T1000 (cell line): ENCODE measurements around the gene ARF4.
"Not testable (repeated sequence)": the region's sequence is repeated elsewhere in the genome, so short reads cannot be mapped to it uniquely, and the experiment has no call there.

Source experiments
- DNase-seq: peaks from one replicate; lab custom pipeline; 2025; ENCODE audit warnings: mixed read lengths; lab: John Stamatoyannopoulos, UW

The ARF4 gene

DNA sequence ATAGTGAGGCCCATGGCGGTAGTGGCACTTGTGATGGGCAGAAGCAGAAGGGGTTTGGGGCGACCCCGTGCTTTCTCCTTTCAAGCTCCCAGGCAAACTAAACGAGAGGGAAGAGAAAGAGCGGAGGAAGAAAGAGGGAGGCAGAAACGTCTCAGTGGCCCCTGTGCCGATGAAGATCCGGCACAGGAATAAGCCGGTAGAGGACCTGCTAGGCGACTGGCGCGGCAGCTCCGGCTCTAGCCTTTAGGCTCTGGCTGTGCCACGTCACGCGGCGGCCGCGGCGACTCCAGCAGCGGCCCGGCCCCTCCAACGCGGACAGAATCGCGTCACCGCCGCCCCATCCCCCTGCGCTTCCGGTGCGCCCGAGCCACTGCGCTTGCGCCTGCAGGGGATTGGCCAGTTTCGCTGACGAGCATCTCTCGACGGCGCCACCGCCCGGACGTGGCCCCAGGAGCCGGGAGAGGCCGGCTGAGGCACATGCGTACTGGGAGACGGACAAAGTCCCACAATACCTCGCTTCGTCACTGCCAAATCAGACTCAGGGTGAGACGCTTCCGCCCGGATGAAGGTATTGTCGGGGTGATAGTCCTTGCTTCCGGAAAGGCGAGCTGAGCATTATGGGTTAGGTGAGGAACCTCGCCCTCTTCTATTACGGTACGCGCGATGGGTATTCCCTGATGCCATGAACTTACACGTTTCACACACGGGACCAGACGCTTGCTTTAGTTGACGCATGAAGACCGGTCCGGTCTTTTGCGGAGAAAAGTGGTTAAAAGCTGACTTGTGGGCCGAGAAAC, at the start of gene ARF4:
Gene ARF4 (minus strand): TSS at position 218 of the 797 bp plus-strand sequence. CDS start 204 bp downstream, at position 14.
- DNase-seq = peak; percentile 99

DNA sequence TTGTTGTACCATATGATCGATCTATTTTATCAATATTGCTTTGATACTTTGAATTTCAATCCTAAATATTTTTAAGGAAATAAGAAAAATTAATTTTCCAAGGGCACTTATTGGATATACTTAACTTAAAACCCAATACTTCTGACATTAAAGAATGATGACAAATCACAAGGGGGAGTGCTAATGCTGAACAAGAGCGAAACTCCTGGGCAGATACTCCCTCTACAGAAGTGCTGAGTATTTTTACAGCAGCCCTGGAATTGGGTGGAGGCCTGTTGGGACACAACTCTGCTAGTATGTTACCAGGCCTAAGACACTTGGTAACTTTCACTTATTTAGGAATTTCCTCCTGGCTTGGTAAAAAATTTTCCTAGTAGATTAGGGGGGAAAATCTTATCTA, 49.6 kb upstream of the ARF4 start:
- DNase-seq = no peak

DNA sequence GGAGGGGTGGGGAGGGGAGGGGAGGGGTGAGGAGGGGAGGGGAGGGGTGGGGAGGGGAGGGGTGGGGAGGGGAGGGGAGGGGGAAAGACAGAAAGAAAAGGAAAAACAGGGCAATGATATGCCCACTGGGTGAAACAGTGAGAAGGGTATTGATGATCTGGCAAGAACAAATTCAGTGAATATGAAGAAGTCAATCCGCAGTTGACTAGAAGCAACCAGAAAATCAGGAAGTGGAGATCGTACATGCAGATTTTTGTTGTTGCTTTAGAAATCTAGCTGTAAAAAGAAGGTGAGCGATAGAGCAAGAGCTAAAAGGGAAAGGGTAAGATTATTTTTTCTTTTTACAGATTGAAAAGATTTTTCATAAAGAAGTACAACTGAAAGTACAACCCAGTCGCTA, 47.6 kb upstream of the ARF4 start:
- no peak for DNase-seq

DNA sequence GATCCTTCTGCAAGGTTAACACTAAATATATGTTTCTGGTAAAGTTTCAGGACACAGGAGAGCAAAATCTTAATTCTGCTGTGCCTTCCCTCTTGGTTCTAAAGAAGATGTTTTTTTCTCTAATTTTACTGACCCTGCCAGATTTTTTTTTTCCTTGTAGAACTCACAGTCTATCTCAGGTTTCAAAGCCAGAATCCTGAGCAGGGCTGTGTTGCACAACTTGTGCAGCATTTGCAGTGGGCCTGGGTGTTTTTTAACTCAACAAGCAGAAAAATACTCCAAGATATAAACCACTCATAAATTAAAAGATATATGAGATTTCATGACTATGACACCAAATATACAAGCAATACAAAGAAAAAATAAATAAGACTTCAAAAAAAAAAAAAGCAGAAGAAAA, 40.2 kb upstream of the ARF4 start:
- DNase-seq = no peak

DNA sequence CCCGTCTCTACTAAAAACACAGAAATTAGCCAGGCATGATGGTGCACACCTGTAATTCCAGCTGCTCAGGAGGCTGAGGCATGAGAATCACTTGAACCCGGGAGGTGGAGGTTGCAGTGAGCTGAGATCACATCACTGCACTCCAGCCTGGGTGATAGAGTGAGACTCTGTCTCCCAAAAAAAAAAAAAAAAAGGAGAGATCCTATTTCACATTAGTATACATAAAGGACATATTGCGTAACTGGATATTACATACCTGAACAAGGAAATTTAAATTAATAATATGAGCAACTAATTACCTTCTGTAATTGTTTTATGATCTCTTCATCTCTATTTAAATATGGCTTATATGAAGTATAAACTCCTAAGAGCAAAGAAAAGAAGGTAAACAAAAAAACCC, 37.1 kb upstream of the ARF4 start:
- DNase-seq = not testable (repeated sequence)

DNA sequence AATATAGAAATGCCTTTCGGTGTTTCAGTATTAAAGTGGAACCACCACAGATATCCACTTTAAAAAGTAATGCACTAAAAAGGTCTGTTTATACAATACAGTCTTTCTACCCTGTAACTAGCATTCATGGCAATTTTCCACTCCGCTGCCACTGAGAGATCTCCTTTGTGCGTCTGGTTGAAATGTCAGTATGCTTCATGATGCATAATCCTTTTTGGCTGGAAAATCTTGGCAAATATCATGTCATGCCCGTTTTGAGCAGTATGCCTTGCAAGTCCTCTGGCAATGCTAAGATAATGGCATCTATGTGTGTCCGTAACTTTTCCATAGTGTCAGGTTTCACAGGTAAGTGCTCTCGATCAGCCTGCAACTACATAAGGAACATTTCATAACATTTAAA, 30.8 kb upstream of the ARF4 start:
- DNase-seq = no peak

DNA sequence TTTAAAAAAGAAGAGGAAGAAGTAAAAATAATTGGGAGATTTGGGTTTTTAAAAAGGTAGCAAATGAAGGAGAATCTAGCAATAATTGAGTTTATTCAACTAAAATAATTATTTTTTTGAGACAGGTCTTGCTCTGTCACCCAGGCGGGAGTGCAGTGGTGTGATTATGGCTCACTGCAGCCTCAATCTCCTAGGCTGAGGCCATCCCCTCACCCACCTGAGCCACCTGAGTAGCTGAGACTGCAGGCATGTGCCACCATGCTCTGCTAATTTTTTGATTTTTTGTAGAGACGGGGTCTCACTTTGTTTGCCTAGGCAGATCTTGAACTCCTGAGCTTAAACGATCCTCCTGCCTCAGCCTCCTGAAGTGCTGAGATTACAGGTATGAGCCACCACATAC, 27.7 kb upstream of the ARF4 start:
- DNase-seq = no peak

DNA sequence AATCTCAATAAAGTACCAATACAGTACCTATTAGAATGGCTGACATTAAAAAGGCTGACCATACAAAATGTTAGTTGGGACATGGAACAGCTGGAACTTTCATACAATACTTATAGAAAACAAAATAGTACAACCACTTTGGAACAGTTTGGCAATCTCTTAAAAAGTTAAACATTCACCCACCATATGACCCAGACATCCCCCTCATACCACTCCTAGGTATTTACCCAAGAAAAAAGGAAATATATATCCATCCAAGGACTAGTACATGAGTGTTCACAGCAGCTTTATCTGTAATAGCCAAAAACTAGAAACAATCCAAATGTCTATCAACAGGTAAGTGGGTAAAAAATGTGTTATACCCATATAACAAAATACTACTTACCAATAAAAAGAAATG, 25.2 kb upstream of the ARF4 start:
- no peak for DNase-seq

DNA sequence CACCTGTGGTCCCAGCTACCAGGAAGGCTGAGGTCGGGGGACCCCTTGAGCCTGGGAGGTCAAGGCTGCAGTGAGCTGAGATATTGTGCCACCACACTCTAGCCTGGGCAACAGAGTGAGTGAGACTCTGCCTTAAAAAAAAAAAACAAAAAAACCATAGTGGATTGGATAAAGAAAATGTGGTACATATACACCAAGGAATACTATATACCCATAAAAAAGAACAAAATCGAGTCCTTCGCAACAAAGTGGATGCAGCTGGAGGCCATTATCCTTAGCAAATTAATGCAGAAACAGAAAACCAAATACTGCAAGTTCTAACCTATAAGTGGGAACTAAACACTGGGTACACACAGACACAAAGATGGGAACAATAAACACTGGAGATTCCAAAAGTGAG, 20.6 kb upstream of the ARF4 start:
- no peak for DNase-seq

DNA sequence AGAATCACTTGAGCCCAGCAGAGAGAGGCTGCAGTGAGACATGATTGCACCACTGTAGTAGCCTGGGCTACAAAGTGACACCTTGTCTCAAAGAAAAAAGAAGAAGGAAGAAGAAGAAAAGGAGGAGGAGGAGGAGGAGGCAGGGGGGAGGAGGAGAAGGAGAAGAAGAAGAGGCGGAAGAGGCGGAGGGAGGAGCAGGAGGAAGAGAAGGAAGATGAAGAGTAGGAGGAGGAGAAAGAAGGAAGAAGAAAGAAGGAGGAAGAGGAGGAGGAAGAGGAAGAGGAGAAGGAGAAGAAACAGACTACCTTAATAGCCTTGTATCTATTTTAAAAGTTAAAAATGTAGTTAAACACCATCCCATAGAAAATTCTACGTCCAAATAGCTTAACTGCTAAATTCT, 19.1 kb upstream of the ARF4 start:
- no peak for DNase-seq

DNA sequence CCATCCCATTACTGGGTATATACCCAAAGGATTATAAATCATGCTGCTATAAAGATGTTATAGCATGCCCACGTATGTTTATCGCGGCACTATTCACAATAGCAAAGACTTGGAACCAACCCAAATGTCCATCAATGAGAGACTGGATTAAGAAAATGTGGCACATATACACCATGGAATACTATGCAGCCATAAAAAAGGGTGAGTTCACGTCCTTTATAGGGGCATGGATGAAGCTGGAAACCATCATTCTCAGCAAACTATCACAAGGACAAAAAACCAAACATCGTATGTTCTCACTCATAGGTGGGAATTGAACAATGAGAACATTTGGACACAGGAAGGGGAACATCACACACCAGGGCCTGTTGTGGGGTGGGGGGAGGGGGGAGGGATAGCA, 14.7 kb upstream of the ARF4 start:
- not testable (repeated sequence) for DNase-seq

DNA sequence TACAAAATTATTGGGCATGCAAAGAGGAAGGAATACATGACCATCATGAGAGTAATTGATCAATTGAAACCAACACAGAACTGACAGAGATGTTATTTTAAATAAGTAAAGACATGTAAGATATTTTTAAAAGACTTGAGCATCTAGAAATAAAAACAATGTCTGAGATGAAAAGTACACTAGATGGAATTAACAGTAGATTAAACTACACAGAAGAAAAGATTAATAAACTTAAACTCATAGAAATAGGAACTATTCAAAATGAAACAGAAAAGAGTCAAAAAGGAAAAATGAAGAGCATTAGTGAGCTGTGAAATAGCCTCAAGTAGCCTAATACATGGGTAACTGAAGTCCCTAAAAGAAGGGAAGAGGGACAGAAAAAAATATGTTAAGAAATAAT, 8.5 kb upstream of the ARF4 start:
- no peak for DNase-seq

DNA sequence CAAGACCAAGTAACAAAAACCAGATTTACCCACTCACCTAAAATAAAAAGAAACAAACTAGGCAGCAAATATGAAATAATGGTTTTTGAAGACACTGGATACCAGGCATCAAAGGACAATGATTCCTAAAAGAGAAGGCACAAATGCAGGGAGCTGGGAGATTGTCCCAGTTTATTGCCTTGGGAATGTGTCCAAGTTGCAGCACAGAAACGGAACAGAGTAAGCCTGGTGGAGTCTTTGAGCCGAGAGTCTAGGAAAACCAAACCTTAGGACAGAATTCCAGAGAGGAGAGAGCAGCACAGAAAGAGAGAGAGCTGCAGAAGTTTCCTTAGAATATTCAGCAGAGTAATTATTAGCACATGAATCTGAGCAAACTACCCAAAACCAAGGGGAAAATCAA, 7.8 kb upstream of the ARF4 start:
- DNase-seq = no peak

DNA sequence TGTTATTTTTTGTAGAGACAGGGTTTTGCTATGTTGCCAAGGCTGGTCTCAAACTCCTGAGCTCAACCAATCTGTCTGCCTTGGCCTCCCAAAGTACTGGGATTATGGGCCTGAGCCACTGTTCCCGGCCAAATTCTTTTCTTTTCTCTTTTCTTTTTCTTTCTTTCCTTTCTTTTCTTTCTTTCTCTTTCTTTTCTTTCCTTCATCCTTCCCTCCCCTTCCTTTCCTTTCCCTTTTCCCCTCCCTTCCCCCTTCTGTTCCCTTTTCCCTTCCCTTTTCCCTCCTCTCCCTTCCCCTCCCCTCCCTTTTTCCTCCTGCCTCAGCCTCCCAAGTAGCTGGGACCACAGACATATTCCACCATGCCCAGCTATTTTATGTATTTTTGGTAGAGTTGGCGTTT, 3.1 kb upstream of the ARF4 start:
- no peak for DNase-seq

DNA sequence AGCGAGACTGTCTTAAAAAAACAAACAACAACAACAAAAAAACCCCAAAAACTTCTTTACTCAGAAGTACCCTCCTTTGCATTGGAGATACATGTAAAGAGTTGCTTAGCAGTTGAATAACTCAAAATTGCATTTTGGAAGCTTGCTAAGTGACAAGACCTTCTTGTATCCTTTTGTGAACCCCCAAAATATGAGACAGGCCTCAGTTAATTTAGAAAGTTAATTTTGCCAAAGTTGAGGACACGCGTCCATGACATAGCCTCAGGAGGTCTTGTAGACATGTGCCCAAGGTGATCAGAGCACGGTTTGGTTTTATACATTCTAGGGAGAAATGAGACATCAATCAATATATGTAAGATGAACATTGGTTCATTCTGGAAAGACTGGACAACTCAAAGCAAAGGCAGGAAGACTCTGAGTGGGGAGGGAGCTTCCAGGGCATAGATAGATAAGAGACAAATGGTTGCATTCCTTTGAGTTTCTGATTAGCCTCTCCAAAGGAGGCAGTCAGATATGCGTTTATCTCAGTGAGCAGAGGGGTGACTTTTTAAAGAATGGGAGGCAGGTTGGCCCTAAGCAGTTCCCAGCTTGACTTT, 1.7 kb upstream of the ARF4 start:
- DNase-seq = no peak

DNA sequence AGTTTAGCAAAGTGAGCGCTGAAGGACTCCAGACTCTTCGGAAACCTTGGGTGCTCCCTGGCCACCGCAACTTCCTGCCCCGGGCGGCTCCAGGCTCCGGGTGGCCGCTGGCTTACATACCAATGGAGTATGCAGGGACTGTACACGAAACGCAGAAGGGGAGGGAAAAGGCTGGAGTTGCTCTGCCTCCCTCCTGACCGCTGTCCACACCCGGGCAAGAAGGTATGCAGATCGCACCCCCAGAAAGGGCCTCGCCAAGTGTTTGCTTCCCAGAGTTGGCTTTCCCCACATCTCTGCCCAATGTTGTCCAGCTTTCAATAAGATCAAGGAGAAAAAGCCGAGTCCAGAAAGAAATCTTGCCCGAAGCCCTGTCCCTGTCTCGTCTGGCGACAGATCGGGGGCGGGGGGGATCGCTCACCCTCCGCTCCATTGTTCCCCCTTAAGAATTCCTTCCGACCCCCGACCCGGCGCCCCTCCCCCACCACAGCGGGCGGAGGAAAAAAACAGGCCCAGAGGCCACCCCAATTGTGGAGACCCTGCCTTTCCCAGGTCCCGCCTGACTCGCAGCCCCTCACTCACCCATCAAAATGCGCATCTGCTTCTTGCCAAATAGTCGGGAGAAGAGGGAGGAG, 533 bp downstream of the ARF4 start:
- DNase-seq = peak; percentile 70

DNA sequence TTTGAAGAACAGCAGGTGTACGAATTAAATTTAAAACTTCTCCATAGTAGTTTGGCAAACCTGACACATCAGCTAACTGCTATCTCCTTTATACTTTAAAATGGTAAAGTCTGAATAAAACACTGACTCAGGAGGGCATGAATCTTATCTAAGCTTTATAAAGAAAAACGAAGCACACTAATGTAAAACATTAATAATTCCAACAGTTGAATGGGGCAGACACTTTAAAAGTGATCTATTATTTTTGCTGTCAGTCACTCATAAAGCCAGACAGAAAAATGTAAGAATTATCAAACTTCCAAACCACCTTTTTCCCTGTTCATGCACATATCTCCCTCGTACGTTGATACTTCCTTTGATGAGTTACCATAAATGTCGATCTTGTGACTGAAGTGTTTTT, 2.6 kb downstream of the ARF4 start:
- DNase-seq = no peak

DNA sequence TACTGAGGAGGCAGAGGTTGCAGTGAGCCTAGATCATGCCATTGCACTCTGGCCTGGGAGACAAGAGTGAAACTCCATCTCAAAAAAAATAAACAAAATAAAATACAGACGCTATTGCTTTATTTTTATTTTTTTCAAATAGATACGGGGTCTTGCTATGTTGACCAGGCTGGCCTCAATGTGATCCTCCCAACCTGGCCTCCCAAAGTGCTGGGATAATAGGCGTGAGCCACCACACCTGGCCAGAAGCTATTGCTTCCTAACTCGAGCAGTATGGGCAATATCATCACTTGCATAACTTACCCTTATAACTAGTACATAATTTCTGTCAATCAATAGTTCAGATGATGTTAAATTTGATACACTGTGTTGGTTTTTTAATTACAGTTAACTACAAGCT, 3.0 kb downstream of the ARF4 start:
- DNase-seq = no peak

DNA sequence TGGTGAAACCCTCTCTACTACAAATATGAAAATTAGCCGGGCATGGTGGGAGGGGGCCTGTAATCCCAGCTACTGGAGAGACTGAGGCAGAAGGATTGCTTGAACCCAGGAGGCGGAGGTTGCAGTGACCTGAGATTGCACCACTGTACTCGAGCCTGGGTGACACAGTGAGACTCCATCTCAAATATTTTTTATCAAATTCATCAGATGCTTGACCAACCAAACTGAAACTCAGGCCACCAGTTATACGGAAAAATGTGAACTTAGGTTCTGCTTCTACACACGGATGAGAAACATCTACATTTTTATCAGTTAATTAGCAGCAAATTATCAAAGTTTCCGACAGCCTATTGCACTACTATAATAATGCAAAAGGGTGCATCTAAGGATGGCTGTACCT, 4.8 kb downstream of the ARF4 start:
- no peak for DNase-seq

DNA sequence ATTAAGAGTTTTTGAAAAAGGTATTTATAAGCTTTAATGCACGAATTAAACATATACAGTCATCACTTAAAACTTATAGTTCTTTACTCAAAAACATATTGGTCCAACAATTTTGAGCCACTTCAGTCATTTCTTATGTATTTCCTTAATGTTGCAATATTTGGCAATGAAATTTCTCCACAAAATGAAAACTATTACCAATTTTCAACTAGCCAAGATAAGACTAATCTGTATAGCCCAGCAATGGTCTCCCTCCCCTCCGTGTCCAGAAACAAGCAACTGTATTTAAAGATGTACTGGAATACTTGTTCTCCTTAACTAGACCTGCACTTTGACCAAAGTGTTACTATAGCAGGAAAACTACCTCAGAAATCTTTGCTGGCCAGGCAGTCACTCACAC, 9.2 kb downstream of the ARF4 start:
- DNase-seq = no peak

DNA sequence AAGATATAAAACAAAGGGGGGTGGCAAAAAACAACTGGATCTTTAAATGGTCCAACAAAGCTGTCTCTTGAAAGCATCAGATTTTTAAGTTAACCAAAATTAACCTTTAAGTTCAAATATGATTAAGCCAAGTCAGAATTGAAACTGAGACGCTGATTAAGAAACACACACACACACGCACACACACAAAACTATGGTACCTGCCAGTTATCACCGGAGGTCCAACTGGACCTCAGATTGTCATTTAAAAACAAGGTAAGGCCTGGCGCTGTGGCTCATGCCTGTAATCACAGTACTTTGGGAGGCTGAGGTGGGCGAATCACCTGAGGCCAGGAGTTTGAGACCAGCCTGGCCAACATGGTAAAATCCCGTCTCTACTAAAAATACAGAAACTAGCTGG, 10.4 kb downstream of the ARF4 start:
- no peak for DNase-seq

DNA sequence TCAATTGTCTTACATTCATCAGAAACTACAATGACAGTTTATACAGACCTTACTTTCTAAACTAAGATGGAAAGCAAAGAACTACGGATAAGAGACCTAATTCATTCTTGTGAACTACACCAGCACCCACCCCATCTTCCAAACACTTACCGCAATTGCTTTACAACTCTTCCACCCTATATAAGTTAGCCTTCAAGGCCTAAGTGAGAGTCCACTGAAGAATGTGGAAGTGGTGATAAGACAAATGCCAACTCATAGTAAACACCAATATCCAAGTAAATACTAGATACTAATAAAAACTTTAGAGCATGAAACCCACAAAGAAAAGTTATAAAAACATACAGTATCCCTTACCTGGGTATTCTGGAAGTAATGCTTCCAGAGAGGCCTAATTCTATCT, 13.6 kb downstream of the ARF4 start:
- DNase-seq = no peak

DNA sequence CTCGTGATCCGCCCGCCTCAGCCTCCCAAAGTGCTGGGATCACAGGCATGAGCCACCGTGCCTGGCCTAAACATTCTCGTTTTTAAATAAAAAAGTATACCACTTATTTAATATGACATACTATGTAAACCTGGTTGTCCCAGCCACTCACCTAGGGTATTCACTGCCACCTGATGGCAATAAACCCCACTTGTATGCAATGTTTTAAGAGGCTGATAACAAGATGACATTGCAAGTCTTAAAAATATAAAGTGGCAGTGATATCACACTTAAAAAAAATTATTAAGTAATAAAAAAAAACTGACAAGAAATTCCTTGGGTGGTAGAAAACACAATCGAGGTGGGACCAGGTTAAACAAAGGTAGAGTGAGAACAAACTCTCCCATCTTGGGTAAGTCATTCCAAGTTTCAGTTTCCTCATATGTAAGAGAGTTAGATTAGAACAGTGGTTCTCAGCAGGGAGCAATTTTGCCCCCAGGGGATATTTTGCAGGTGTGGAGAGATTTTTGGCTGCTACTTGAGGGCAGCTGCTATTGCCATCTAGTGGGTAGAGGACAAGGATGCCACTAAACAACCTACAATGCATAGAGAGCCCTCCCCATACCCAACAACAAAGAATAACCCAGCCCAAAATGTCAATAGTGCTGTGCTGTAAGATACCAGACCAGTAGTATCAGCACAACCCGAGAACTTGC, 14.5 kb downstream of the ARF4 start:
- no peak for DNase-seq
